NT2/D1 (cell line): ENCODE results near the gene SDK1.

Experiments used
- SUZ12 ChIP-seq: IDR thresholded peaks from 2 replicates; pipeline ENCODE4 v1.6.1; 2011; ENCODE audit not compliant: insufficient read length, insufficient read depth; ENCODE audit errors: extremely low read depth
- YY1 ChIP-seq: IDR thresholded peaks from 2 replicates; pipeline ENCODE4 v1.6.1; 2011; ENCODE audit not compliant: insufficient read length, insufficient read depth
- ZNF274 ChIP-seq: IDR thresholded peaks from 2 replicates; pipeline ENCODE4 v1.6.1; 2011; ENCODE audit warnings: mild to moderate bottlenecking, low read depth, low read length

GRCh38 chr7:4299431-4299830 is 998.4 kb downstream of the SDK1 start:
- TF ChIP-seq YY1 (no peak), ZNF274 (no peak), SUZ12 (no peak)
